Medulla oblongata (tissue), 1 donor: ENCODE data around the gene GK2.

Source experiments
- DNase-seq: peaks from one replicate; pipeline ENCODE4 v3.0.0-alpha.2; 2015; ENCODE audit errors: extremely low spot score

The GK2 gene

GRCh38 chr4:79408063-79408462, at the start of gene GK2:
Gene GK2, minus strand, starts transcription at chr4:79408228. Its CDS starts 28 bp downstream, at chr4:79408200.
- no peak for DNase-seq

- no peak for DNase-seq
These were observed 47.2 kb upstream of the GK2 start for GRCh38 chr4:79455216-79455615.

DNA sequence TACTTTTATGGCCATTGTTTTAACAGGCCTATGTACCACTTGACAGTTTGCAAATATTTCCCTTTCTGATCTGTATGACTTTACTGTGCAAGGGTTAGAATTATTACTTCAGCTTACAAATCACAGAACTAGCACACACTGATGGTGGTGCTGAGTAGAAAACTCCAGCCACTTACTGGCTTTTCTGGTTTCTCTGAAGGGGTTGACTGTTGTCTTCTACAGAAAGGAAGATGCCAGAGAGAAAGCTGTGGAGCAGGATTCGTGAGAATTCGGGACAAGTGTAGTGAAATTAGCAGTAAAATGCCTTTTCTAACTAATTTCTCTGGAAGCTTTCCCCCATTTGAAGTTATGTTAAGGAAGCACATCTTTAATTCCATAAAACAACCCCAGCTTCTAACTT, 46.6 kb upstream of the GK2 start:
- DNase-seq: no peak

- no peak for DNase-seq
These were observed 42.0 kb upstream of the GK2 start for GRCh38 chr4:79450053-79450452.

- no peak for DNase-seq
These were observed 38.1 kb upstream of the GK2 start for GRCh38 chr4:79446145-79446544.

DNA sequence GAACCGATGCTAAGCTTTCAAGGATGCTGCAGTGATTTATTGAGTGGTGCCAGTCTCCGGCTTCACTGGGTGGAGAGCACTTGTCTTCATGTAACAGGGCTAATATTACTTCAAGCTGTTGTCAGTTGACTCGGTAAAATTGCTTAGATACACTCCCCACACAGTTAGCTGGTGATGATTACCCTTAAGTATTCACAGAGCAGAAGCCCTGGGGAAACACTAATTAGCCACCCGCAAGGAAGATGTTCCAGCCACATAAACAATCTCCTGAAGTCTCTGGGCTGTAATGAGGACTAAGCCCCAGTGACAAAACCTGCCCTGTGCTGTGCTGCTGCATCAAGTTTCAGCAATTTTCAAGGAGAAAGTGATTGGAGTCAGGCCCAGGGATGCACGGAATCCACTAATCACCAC, 37.3 kb upstream of the GK2 start:
- no peak for DNase-seq

DNA sequence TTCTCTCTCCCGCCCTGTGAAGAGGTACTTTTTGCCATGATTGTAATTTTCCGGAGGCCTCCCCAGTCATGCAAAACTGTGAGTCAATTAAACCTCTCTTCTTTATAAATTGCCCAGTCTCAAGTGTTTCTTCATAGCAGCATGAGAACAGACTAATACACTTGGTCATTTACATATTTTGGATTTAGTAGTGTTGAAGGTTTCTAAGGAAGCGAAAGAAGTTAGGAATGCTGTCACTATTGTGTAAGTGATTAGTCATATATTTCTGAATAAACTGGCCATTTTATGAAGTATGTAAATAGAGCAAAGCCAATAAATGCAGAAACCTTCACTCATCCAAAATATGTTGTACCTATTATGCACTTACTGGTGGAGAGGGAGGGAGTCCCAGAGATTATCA, 34.4 kb upstream of the GK2 start:
- no peak for DNase-seq

- no peak for DNase-seq
These were observed 31.5 kb upstream of the GK2 start for GRCh38 chr4:79439489-79439888.

- DNase-seq: no peak
These were observed 23.8 kb upstream of the GK2 start for GRCh38 chr4:79431839-79432238.

DNA sequence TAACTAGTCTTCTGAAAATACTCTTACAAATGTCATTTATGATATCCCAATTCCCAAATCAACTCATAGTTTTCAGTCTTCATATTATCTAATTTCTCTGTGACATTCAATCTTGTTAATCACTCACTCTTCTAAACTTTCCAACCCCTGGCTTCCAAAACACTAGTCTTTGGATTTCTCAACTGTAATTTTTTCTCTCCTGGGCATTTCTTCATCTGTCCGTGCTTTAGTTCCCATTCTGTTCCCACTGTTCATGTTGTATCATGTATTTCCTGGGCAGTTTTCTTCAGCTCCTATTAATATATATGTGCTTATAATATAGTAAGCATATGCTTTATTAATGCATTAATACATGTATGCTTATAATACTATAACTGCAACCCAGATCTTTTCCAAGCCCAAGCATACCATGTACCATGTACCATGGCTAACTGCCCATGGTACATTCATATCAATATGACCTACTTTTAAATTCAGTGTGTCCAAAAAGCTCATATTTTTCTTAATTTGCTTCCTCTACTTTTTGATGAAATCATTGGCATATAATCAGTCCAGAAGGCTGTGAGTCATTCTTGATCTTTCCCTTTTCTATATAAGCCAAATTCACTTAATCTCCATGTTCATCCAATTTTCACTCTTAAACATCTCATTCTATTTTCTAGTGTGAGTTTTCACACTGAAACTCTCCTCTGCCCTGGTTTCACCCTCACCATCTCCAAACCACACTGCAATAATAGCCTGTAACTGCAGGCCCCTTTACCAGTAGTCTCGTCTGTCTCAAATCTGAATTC, 21.3 kb upstream of the GK2 start:
- no peak for DNase-seq

DNA sequence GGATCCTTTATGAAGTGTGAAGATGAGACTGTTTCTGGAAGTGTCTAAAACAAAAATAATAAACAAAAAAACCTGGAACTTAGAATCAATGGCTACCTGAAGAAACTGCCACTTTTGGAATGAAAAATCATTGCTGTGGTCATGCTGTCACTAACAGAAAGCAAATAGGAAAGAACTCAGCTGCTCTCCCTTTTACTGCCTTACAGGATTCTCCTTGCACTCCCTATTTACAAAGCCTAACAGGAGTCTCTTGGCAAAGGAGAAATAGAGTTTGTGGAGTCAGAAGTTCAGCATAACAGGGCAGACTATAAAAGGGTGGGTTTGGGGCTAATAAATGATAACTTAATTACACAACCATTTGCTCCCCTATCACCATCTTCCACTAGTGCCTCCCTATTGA, 19.0 kb upstream of the GK2 start:
- DNase-seq: no peak

DNA sequence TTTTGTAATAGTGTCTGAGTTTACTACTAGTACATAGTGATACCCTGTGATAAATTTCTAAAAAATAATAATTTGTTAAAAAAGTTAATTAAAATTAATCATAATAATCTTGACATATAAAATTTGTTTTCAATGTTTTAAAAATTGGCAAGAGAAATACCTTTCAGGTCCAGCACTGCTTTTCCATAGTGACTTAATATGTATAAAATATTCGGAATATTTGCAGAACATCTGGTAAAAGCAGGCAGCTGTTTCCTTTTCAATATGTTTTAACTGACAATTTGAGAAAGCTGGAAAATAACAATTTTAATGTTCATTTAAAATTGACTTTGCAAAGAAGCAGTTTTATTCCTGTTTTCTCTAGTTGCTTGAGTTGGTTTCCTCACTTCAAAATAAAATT, 17.6 kb upstream of the GK2 start:
- no peak for DNase-seq

DNA sequence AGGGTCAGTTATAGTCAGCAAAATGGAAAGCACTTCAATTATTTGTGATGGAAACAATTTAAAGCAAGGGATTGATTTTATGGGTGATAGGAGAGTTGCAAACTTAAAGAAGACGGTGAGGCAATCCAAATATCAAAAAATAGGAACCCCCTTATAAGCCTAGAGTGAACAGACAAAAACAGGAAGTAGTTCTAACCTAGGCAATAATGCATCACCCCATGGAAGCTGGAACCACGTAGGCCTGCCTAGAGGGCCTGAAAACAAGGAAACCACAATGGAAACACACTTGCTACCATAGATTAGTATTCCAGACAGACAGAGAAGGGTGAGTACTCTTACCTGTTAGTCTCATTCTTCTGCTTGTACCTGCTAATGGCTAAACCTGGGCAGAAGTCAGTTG, 13.5 kb upstream of the GK2 start:
- no peak for DNase-seq

GRCh38 chr4:79413886-79414285, 5.9 kb upstream of the GK2 start:
- no peak for DNase-seq

- no peak for DNase-seq
These were observed 5.2 kb upstream of the GK2 start for GRCh38 chr4:79413032-79413885.

DNA sequence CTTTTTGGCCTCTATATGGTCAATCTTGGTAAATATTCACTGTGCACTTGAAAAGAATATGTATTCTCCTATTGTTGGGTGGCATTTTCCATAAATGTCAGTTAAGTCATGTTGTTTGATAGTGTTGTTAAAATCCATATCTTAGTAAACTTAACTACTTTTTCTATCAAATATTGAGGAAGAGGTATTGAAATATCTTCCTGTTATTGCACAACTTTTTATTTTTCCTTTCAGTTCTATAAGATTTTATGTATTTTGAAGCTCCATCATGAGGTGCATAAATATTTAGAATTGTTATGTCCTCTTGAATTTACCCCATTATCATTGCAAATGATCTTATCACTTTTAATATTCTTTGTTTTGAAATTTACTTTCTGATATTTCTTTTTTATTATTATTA, 3.4 kb downstream of the GK2 start:
- no peak for DNase-seq

- no peak for DNase-seq
These were observed 4.7 kb downstream of the GK2 start for GRCh38 chr4:79403356-79403755.

DNA sequence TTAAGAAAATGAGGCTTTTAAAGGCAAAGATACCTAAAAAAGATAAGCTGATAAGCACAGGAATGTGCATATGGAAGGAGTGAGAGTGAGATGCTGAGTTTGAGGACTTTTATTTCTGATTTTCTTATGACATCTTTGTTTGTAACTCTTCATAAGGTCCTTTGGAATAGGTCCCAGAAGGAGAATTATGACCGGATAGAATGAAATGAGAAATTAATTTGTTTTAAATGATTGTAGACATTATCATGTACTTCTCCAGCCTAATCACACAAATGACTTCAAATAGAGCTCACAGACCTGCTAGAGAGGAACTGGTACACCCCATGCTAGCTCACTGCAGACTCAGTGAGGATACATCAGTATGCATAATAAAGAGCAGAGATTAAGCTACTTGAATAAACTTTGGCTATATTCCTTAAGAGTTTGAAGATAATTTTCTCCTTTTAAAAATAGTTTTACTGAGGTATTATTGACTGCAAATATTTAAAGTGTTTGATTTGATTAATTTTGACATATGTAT, 5.6 kb downstream of the GK2 start:
- no peak for DNase-seq

DNA sequence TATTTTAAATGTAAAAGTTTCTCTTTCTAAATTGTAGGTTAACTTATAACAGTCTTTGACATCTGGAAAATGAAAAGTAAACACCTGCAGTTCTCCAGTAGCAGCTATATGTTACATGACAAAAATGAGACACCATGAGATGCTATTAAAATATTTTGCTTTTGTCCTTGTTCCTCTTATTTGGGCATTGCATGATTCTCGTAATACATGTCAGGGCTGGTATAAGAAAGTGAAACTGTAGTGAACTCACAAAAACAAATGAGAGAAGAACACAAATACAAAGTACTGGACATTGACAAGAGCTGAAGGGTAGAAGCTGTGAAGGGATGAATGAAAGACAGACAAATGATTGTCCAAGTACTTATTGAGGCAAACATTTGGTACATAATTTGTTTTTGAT, 9.0 kb downstream of the GK2 start:
- no peak for DNase-seq

- no peak for DNase-seq
These were observed 10.1 kb downstream of the GK2 start for GRCh38 chr4:79397951-79398350.

GRCh38 chr4:79396794-79397193, 11.2 kb downstream of the GK2 start:
- DNase-seq: no peak

GRCh38 chr4:79395841-79396240, 12.2 kb downstream of the GK2 start:
- DNase-seq: no peak

GRCh38 chr4:79390890-79391289, 17.1 kb downstream of the GK2 start:
- no peak for DNase-seq
